PC-9 (cell line): Measurements from ENCODE around the gene IL4R. TPM values are rescaled to one million over a fixed set of nuclear protein-coding genes. Genes with fewer than 3 reads are reported as not detected.
A peak's percentile ranks its signal among the peaks of the same experiment; 100 is the strongest.

Experiments used
- BruUV-seq: library from RNA; stranded (reverse); fragments of 400-500 nt; replicated peaks from 2 replicates; lab custom pipeline; 2021; lab: Mats Ljungman, UMichigan
- CTCF ChIA-PET: fragments of 300-600 bp; sonication (Branson Sonifier 250); formaldehyde crosslinking; loops from one replicate; lab custom pipeline; 2022; ENCODE audit warnings: antibody characterized with exemption; lab: Charles Lee
- POLR2A ChIA-PET: fragments of 300-600 bp; sonication (Branson Sonifier 250); formaldehyde crosslinking; loops from one replicate; lab custom pipeline; 2022; ENCODE audit warnings: antibody characterized with exemption; ENCODE audit not compliant: unreplicated experiment; lab: Charles Lee
- DNase-seq, 2 experiments: peaks; one replicate each; pipeline versions ENCODE4 v3.0.0 to v3.0.0-alpha.2; 2015 to 2022; ENCODE audit warnings: mixed read lengths in 1 of 2
- H2AFZ ChIP-seq: fragments of 200-600 bp; sonication (generic); 2 replicates; pipeline ENCODE4 v1.8.1; 2017; ENCODE audit warnings: antibody characterized with exemption
- H3F3A ChIP-seq: fragments of 200-600 bp; sonication (generic); 2 replicates; pipeline ENCODE4 v1.8.1; 2017; ENCODE audit warnings: antibody characterized with exemption, mild to moderate bottlenecking, low read depth; ENCODE audit not compliant: insufficient read depth
- H3K27ac ChIP-seq: fragments of 200-600 bp; sonication (generic); 2 replicates; pipeline ENCODE4 v1.6.1; 2016; ENCODE audit warnings: mixed run types
- H3K27me3 ChIP-seq: fragments of 200-600 bp; sonication (generic); 2 replicates; pipeline ENCODE4 v1.6.1; 2016; ENCODE audit warnings: low read depth, mixed run types; ENCODE audit not compliant: insufficient read depth
- H3K36me3 ChIP-seq: fragments of 200-600 bp; sonication (generic); 2 replicates; pipeline ENCODE4 v1.6.1; 2016; ENCODE audit warnings: low read depth, mixed run types
- H3K4me1 ChIP-seq: fragments of 200-600 bp; sonication (generic); replicated peaks from 2 replicates; pipeline ENCODE4 v1.6.1; 2016; ENCODE audit warnings: mixed run types; ENCODE audit not compliant: insufficient read depth
- H3K4me2 ChIP-seq: fragments of 200-600 bp; sonication (generic); 2 replicates; pipeline ENCODE4 v1.6.1; 2017; ENCODE audit warnings: mixed run types
- H3K4me3 ChIP-seq: fragments of 200-600 bp; sonication (generic); 2 replicates; pipeline ENCODE4 v1.6.1; 2016; ENCODE audit warnings: mixed run types
- H3K79me2 ChIP-seq: fragments of 200-600 bp; sonication (generic); 2 replicates; pipeline ENCODE4 v1.6.1; 2017; ENCODE audit warnings: low read depth, mixed run types
- H3K9me2 ChIP-seq: fragments of 200-600 bp; sonication (generic); 2 replicates; pipeline ENCODE4 v1.8.1; 2017; ENCODE audit warnings: mild to moderate bottlenecking; ENCODE audit not compliant: insufficient read depth
- H3K9me3 ChIP-seq: fragments of 200-600 bp; sonication (generic); 2 replicates; pipeline ENCODE4 v1.8.1; 2016; ENCODE audit warnings: low read depth; ENCODE audit not compliant: insufficient read depth
- H4K20me1 ChIP-seq: fragments of 200-600 bp; sonication (generic); 2 replicates; pipeline ENCODE4 v1.8.1; 2017; ENCODE audit not compliant: insufficient read depth
- CTCF ChIP-seq: fragments of 200-600 bp; sonication (generic); conservative IDR thresholded peaks from 2 replicates; pipeline ENCODE4 v1.6.1; 2017; ENCODE audit warnings: mixed run types, antibody characterized with exemption, mild to moderate bottlenecking, moderate library complexity
- EZH2 ChIP-seq: fragments of 200-600 bp; sonication (generic); IDR thresholded peaks from 2 replicates; pipeline ENCODE4 v1.8.0; 2017; ENCODE audit warnings: antibody characterized with exemption, low read depth
- intact Hi-C: fragments of 100-400 bp; cut with micrococcal nuclease; formaldehyde crosslinking; loops from one replicate; pipeline ENCODE4 v1.10.0; 2022; ENCODE audit not compliant: unreplicated experiment
- total RNA-seq: library from RNA; stranded (reverse); gene quantifications from 2 replicates; pipeline ENCODE4 v1.2.3, GENCODE V29; 2021

Gene IL4R
- total RNA-seq, 1 experiment from 2014 or later, result 76.5 TPM

GRCh38 chr16:27334192-27334764 lies 20.5 kb downstream of the IL4R start:
- Histone ChIP-seq H3K4me3 (no peak overlapping the region), H3F3A (peaks cover 4% of the 10 kb centered on the region; the same call in 1 of the 2 replicates), H3K27ac (no peak overlapping the region), H3K36me3 (peaks cover 43% of the 10 kb centered on the region), H4K20me1 (no peaks in the 10 kb centered on the region; the same call in 1 of the 2 replicates), H3K4me1 (no peaks in the 10 kb centered on the region), H2AFZ (no peak overlapping the region), H3K9me2 (no peaks in the 10 kb centered on the region), H3K27me3 (no peaks in the 10 kb centered on the region), H3K9me3 (no peaks in the 10 kb centered on the region), H3K79me2 (peaks cover 86% of the 10 kb centered on the region), H3K4me2 (no peak overlapping the region)
- DNase-seq, result peak in 1 of 2 experiments; percentile 30
- POLR2A ChIA-PET, result no interaction called here
- TF ChIP-seq EZH2, result no peak
- TF ChIP-seq CTCF, result no peak
- CTCF ChIA-PET, result no interaction called here
- intact Hi-C loops, result no loop called here
- BruUV-seq, result no TSS peak

GRCh38 chr16:27334838-27335237 lies 21.1 kb downstream of the IL4R start:
- DNase-seq, result peak in 1 of 2 experiments; percentile 28
- no peaks in the 10 kb centered on the region; the same call in 1 of the 2 replicates for H4K20me1 ChIP-seq
- no TSS peak for BruUV-seq
- intact Hi-C loops, result no loop called here
- no peaks in the 10 kb centered on the region for H3K9me3 ChIP-seq
- H3K27ac ChIP-seq, result no peak overlapping the region
- ChIA-PET POLR2A (no interaction called here), CTCF (no interaction called here)
- H3K79me2 ChIP-seq, result peaks cover 81% of the 10 kb centered on the region
- no peaks in the 10 kb centered on the region for H3K4me1 ChIP-seq
- no peaks in the 10 kb centered on the region for H3K9me2 ChIP-seq
- H2AFZ ChIP-seq, result no peak overlapping the region
- H3K4me2 ChIP-seq, result no peak overlapping the region
- TF ChIP-seq EZH2, result no peak
- TF ChIP-seq CTCF, result no peak
- peaks cover 46% of the 10 kb centered on the region for H3K36me3 ChIP-seq
- H3K4me3 ChIP-seq, result no peak overlapping the region
- H3F3A ChIP-seq, result peaks cover 4% of the 10 kb centered on the region; the same call in 1 of the 2 replicates
- no peaks in the 10 kb centered on the region for H3K27me3 ChIP-seq

- Histone ChIP-seq H3K4me2 (no peak overlapping the region), H3K4me3 (no peak overlapping the region), H3K27me3 (no peaks in the 10 kb centered on the region), H4K20me1 (no peaks in the 10 kb centered on the region; the same call in 1 of the 2 replicates), H3K36me3 (peaks cover 52% of the 10 kb centered on the region), H3K9me3 (no peaks in the 10 kb centered on the region), H2AFZ (no peak overlapping the region), H3K79me2 (peaks cover 74% of the 10 kb centered on the region), H3K4me1 (no peaks in the 10 kb centered on the region), H3K27ac (no peak overlapping the region), H3K9me2 (no peaks in the 10 kb centered on the region), H3F3A (peaks cover 4% of the 10 kb centered on the region; the same call in 1 of the 2 replicates)
- DNase-seq, result no peak
- ChIA-PET CTCF (no interaction called here), POLR2A (no interaction called here)
- no peak for TF ChIP-seq EZH2
- no peak for TF ChIP-seq CTCF
- intact Hi-C loops, result no loop called here
- no TSS peak for BruUV-seq
Observed at GRCh38 chr16:27335349-27336053, 21.7 kb downstream of the IL4R start.
